ENCODE measurements around the gene TRAK1. TPM values are rescaled to one million over a fixed set of nuclear protein-coding genes. Genes with fewer than 3 reads are reported as not detected.

The TRAK1 gene
- 27.4 and 43.7 TPM in 2 replicates for total RNA-seq

GRCh38 chr3:42090973-42091731, at the start of gene TRAK1:
Gene TRAK1 (plus strand): TSS chr3:42091357. CDS start chr3:42091470, 113 bp downstream.

GRCh38 chr3:42266085-42266484, 174.9 kb downstream of the TRAK1 start, which contains the start of gene CCK:
Gene CCK (minus strand): TSS chr3:42266185. CDS start chr3:42263630, 2,555 bp downstream.

Small RNA genes lying within 50 kb of the gene (small RNA-seq; reads per million reads assigned to genes)
- gene RNU4-78P (ENCODE audit: low replicate concordance) = 0.13 reads per million

Other genes with a start within 250 kb of the TRAK1 start
- gene ULK4, start 129.3 kb upstream of the TRAK1 start, total RNA-seq = 18.0 and 23.6 TPM in 2 replicates
- not detected in 2 replicates for gene CCK, start 174.8 kb downstream of the TRAK1 start, total RNA-seq

Measured in placental pericyte (primary cell).